SK-N-SH (cell line): ENCODE data around the gene VARS1. TPM values are rescaled to one million over a fixed set of nuclear protein-coding genes. Genes with fewer than 3 reads are reported as not detected.

Source experiments
- CTCF ChIA-PET: fragments of 300-600, 350-600 bp; formaldehyde crosslinking; extraction: SDS; loops from one replicate; lab custom pipeline; 2021; lab: Yijun Ruan, JAX
- POLR2A ChIA-PET: fragments of 350-600 bp; sonication (Branson Sonifier 250); formaldehyde crosslinking; extraction: SDS; loops from one replicate; lab custom pipeline; 2020; ENCODE audit warnings: antibody characterized with exemption, inconsistent platforms; lab: Yijun Ruan, JAX
- DNase-seq: peaks from one replicate; pipeline ENCODE4 v3.0.0; 2012
- H2AFZ ChIP-seq: fragments of 200-600 bp; sonication (generic); 2 replicates; pipeline ENCODE4 v1.8.1; 2016; ENCODE audit warnings: antibody characterized with exemption, mild to moderate bottlenecking, low read depth
- H3F3A ChIP-seq: fragments of 200-600 bp; sonication (generic); replicated peaks from 2 replicates; pipeline ENCODE3; 2016; ENCODE audit warnings: antibody characterized with exemption, mild to moderate bottlenecking; ENCODE audit not compliant: insufficient read depth
- H3K27ac ChIP-seq, 2 experiments: fragments of 200-500 bp in 1 of 2; fragments of 200-600 bp in 1 of 2; sonication (Bioruptor generic) in 1 of 2; sonication (generic), shearing (Covaris generic) in 1 of 2; 2 replicates each; pipeline versions ENCODE4 v1.5.1 to v1.6.1; 2014 to 2016; ENCODE audit warnings: low read depth in 2 of 2, inconsistent platforms in 1 of 2, low read length in 1 of 2, mild to moderate bottlenecking in 1 of 2, mixed read lengths in 1 of 2
- H3K27me3 ChIP-seq: fragments of 200-600 bp; sonication (generic), shearing (Covaris generic); 2 replicates; pipeline ENCODE4 v1.6.1; 2016; ENCODE audit warnings: mixed run types; ENCODE audit not compliant: insufficient read depth
- H3K36me3 ChIP-seq, 2 experiments: fragments of 200-500 bp in 1 of 2; fragments of 200-600 bp in 1 of 2; sonication (Bioruptor generic) in 1 of 2; sonication (generic) in 1 of 2; replicated peaks in 1 of 2; 2 replicates each; pipeline versions ENCODE3 to v1.5.1; 2014 to 2016; ENCODE audit warnings: low read length in 1 of 2, mild to moderate bottlenecking in 1 of 2; ENCODE audit not compliant: insufficient read depth in 2 of 2, control insufficient read depth in 1 of 2
- H3K4me1 ChIP-seq, 2 experiments: fragments of 200-500 bp in 1 of 2; fragments of 200-600 bp in 1 of 2; sonication (Bioruptor generic) in 1 of 2; sonication (generic), shearing (Covaris generic) in 1 of 2; 2 replicates each; pipeline versions ENCODE4 v1.5.1 to v1.6.1; 2014 to 2016; ENCODE audit warnings: low read depth in 1 of 2, low read length in 1 of 2, mixed run types in 1 of 2; ENCODE audit not compliant: insufficient read depth in 2 of 2, control insufficient read depth in 1 of 2
- H3K4me2 ChIP-seq: fragments of 200-600 bp; sonication (generic), shearing (Covaris generic); 2 replicates; pipeline ENCODE4 v1.6.1; 2017; ENCODE audit warnings: mixed run types
- H3K4me3 ChIP-seq, 2 experiments: fragments of 200-500 bp in 1 of 2; fragments of 200-600 bp in 1 of 2; sonication (Bioruptor generic) in 1 of 2; sonication (generic), shearing (Covaris generic) in 1 of 2; 2 replicates each; pipeline versions ENCODE4 v1.5.1 to v1.8.1; 2014 to 2016; ENCODE audit warnings: low read depth in 2 of 2, inconsistent platforms in 1 of 2, low read length in 1 of 2, mild to moderate bottlenecking in 1 of 2, mixed read lengths in 1 of 2, moderate library complexity in 1 of 2
- H3K79me2 ChIP-seq: fragments of 200-600 bp; sonication (generic); 2 replicates; pipeline ENCODE4 v1.8.1; 2017; ENCODE audit warnings: mild to moderate bottlenecking; ENCODE audit not compliant: insufficient read depth
- H3K9ac ChIP-seq: fragments of 200-600 bp; sonication (generic); 2 replicates; pipeline ENCODE4 v1.6.1; 2017; ENCODE audit warnings: mixed run types
- H3K9me2 ChIP-seq: fragments of 200-600 bp; sonication (generic); 2 replicates; pipeline ENCODE4 v1.6.1; 2017; ENCODE audit warnings: mixed run types
- H3K9me3 ChIP-seq: fragments of 200-600 bp; sonication (generic); 2 replicates; pipeline ENCODE4 v1.6.1; 2017; ENCODE audit warnings: mixed run types, mild to moderate bottlenecking, moderate library complexity
- H4K20me1 ChIP-seq: fragments of 200-600 bp; sonication (generic); 2 replicates; pipeline ENCODE4 v1.6.1; 2017; ENCODE audit warnings: mild to moderate bottlenecking, mixed run types; ENCODE audit not compliant: insufficient read depth
- ELF1 ChIP-seq: IDR thresholded peaks from 2 replicates; pipeline ENCODE4 v1.4.0; 2012
- EP300 ChIP-seq, 2 experiments: IDR thresholded peaks; 2 replicates each; pipeline versions ENCODE4 v1.4.0 to v1.6.1; 2012; ENCODE audit warnings: borderline replicate concordance in 1 of 2, low read depth in 1 of 2, low read length in 1 of 2
- GABPA ChIP-seq: IDR thresholded peaks from 2 replicates; pipeline ENCODE4 v1.4.0; 2012; ENCODE audit warnings: low read depth, mild to moderate bottlenecking
- GATA2 ChIP-seq: sonication (generic); formaldehyde crosslinking; IDR thresholded peaks from 2 replicates; pipeline ENCODE4 v1.5.0; 2020; ENCODE audit warnings: mild to moderate bottlenecking, missing genetic modification reagents
- IRF3 ChIP-seq: fragments of 150-350 bp; IDR thresholded peaks from 2 replicates; pipeline ENCODE4 v1.6.1; 2016; ENCODE audit warnings: mild to moderate bottlenecking, low read depth, low read length
- JUND ChIP-seq: IDR thresholded peaks from 2 replicates; pipeline ENCODE4 v1.4.0; 2012
- MXI1 ChIP-seq: IDR thresholded peaks from 2 replicates; pipeline ENCODE4 v1.6.1; 2012; ENCODE audit warnings: mild to moderate bottlenecking, low read depth, low read length, improper control_type of control experiment
- NRF1 ChIP-seq: IDR thresholded peaks from 2 replicates; pipeline ENCODE4 v1.6.1; 2012; ENCODE audit warnings: low read depth, mild to moderate bottlenecking, low read length
- POLR2AphosphoS5 ChIP-seq: IDR thresholded peaks from 2 replicates; pipeline ENCODE4 v1.6.1; 2012; ENCODE audit warnings: low read depth, low read length
- RAD21 ChIP-seq: IDR thresholded peaks from 2 replicates; pipeline ENCODE4 v1.6.1; 2012; ENCODE audit warnings: mild to moderate bottlenecking, low read length
- RXRA ChIP-seq: IDR thresholded peaks from 2 replicates; pipeline ENCODE4 v1.4.0; 2012; ENCODE audit warnings: low read depth, mild to moderate bottlenecking, borderline replicate concordance
- SIN3A ChIP-seq: IDR thresholded peaks from 2 replicates; pipeline ENCODE4 v1.6.1; 2012; ENCODE audit warnings: low read depth, mild to moderate bottlenecking, low read length, moderate library complexity, borderline replicate concordance
- TAF1 ChIP-seq: IDR thresholded peaks from 2 replicates; pipeline ENCODE4 v1.6.1; 2012; ENCODE audit warnings: low read depth, mild to moderate bottlenecking, low read length, moderate library complexity, borderline replicate concordance
- TCF12 ChIP-seq: IDR thresholded peaks from 2 replicates; pipeline ENCODE4 v1.4.0; 2012
- TEAD4 ChIP-seq: IDR thresholded peaks from 2 replicates; pipeline ENCODE4 v1.4.0; 2012; ENCODE audit warnings: mild to moderate bottlenecking, borderline replicate concordance; ENCODE audit not compliant: insufficient read depth
- ZBTB33 ChIP-seq: IDR thresholded peaks from 2 replicates; pipeline ENCODE4 v1.4.0; 2012; ENCODE audit warnings: low read depth, borderline replicate concordance
- WGBS: methylation state at CpG from one replicate; pipeline ENCODE4 v1.1.6; 2017; ENCODE audit warnings: low lambda C conversion rate; 5-methylcytosine and 5-hydroxymethylcytosine counted together
- polyA plus RNA-seq, 3 experiments: library from polyadenylated mRNA; depleted of rRNA; stranded (reverse); fragments of >200 nt; gene quantifications; 2 replicates each; pipeline ENCODE4 v1.2.3, GENCODE V29; 2012
- TF ChIP-seq, protein P1 (sequence below): IDR thresholded peaks from 2 replicates; pipeline ENCODE4 v1.6.1; 2012; ENCODE audit warnings: mild to moderate bottlenecking, low read depth, low read length, moderate library complexity
- TF ChIP-seq, protein P2 (sequence below): IDR thresholded peaks from 2 replicates; pipeline ENCODE4 v1.4.0; 2012; ENCODE audit warnings: low read depth
- TF ChIP-seq, protein P3 (sequence below): IDR thresholded peaks from 2 replicates; pipeline ENCODE4 v1.4.0; 2012; ENCODE audit warnings: low read depth, borderline replicate concordance

Gene VARS1
- polyA plus RNA-seq, 1 of the 3 experiments (the other 2 are of a cell fraction): 35.1 TPM

DNA sequence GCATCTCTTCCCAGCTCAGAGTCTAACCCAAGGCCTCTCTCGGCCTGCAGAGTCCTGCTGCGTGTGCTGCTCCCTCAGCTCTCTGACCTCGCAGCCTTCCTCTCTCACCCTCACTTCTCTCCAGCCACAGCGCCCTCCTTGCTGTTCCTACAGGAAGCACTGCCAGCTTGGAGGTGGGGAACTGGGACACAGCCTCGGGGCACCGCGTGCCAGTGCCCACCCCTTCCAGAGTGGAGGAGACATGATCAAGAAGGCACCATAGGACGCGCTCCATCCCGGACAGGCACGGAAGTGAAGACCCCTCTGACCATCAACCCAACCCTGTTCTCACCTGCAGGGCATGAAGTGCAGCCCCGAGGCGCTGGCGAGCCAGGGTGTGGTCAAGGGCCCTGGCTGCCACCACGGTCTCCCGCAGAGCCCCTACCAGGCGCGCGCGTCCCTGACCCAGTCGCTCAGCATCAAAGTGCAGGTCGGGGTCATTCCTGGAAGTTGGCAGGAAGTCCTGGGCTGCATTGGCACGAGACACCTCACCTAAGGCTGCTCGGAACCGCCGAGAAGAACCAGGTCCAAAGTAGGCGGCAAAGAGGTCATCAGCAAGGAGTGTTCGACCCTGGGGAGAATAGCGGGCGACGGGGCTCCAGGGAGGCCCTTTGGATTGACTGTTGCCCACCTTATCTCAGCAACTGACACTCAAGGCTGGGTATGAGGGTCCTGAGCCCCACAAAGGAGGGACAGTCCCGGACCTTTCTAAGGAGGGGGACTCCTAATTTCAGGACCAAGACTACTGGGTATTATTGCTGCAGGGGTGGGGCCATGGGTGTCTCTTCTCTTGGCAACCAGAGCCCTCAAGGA lies 19.7 kb downstream of the VARS1 start:
- Histone ChIP-seq H3F3A (peaks cover 3% of the 10 kb centered on the region), H3K27me3 (no peaks in the 10 kb centered on the region), H3K9ac (no peak overlapping the region), H3K4me3 (no peak overlapping the region), H2AFZ (no peak overlapping the region), H3K4me1 (peaks cover 9 to 10% of the 10 kb centered on the region in 2 experiments; a peak in 2 of 4 replicates), H3K36me3 (peaks cover 0 to 22% of the 10 kb centered on the region in 2 experiments), H3K27ac (no peak overlapping the region), H3K9me2 (no peaks in the 10 kb centered on the region), H3K9me3 (no peaks in the 10 kb centered on the region), H3K4me2 (no peak overlapping the region), H3K79me2 (no peaks in the 10 kb centered on the region), H4K20me1 (no peaks in the 10 kb centered on the region)
- TF ChIP-seq ELF1: no peak
- TF ChIP-seq, protein P1, sequence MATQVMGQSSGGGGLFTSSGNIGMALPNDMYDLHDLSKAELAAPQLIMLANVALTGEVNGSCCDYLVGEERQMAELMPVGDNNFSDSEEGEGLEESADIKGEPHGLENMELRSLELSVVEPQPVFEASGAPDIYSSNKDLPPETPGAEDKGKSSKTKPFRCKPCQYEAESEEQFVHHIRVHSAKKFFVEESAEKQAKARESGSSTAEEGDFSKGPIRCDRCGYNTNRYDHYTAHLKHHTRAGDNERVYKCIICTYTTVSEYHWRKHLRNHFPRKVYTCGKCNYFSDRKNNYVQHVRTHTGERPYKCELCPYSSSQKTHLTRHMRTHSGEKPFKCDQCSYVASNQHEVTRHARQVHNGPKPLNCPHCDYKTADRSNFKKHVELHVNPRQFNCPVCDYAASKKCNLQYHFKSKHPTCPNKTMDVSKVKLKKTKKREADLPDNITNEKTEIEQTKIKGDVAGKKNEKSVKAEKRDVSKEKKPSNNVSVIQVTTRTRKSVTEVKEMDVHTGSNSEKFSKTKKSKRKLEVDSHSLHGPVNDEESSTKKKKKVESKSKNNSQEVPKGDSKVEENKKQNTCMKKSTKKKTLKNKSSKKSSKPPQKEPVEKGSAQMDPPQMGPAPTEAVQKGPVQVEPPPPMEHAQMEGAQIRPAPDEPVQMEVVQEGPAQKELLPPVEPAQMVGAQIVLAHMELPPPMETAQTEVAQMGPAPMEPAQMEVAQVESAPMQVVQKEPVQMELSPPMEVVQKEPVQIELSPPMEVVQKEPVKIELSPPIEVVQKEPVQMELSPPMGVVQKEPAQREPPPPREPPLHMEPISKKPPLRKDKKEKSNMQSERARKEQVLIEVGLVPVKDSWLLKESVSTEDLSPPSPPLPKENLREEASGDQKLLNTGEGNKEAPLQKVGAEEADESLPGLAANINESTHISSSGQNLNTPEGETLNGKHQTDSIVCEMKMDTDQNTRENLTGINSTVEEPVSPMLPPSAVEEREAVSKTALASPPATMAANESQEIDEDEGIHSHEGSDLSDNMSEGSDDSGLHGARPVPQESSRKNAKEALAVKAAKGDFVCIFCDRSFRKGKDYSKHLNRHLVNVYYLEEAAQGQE: no peak
- no peak for TF ChIP-seq IRF3
- no peak for TF ChIP-seq ZBTB33
- TF ChIP-seq MXI1: no peak
- TF ChIP-seq RXRA: no peak
- TF ChIP-seq POLR2AphosphoS5: no peak
- TF ChIP-seq, protein P2, sequence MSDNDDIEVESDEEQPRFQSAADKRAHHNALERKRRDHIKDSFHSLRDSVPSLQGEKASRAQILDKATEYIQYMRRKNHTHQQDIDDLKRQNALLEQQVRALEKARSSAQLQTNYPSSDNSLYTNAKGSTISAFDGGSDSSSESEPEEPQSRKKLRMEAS: no peak
- TF ChIP-seq JUND: no peak
- no peak for TF ChIP-seq EP300 (IDR thresholded peaks at IDR 0.05; ENCODE audit: borderline replicate concordance in 1 of 2, low read depth in 1 of 2, low read length in 1 of 2)
- no peak for TF ChIP-seq NRF1
- TF ChIP-seq, protein P3, sequence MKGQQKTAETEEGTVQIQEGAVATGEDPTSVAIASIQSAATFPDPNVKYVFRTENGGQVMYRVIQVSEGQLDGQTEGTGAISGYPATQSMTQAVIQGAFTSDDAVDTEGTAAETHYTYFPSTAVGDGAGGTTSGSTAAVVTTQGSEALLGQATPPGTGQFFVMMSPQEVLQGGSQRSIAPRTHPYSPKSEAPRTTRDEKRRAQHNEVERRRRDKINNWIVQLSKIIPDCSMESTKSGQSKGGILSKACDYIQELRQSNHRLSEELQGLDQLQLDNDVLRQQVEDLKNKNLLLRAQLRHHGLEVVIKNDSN: no peak
- TF ChIP-seq TAF1: no peak
- no peak for TF ChIP-seq RAD21
- TF ChIP-seq TCF12: no peak
- TF ChIP-seq TEAD4: no peak
- TF ChIP-seq GABPA: no peak
- no peak for TF ChIP-seq SIN3A
- no peak for TF ChIP-seq GATA2 (CRISPR knock-in tag)
- CTCF ChIA-PET: interaction anchor here (0.8 to 9.9 kb wide), 4 partner anchors 10 to 54 kb away, joined by 3 to 62 read pairs (median 6); no protein-coding TSS in a partner anchor
- WGBS: 94% methylated on average over 19 of the region's 32 CpGs
- no peak for DNase-seq
- POLR2A ChIA-PET: interaction anchor here (1.2 kb wide), 1 partner anchor 40 kb away, joined by 3 read pairs; the partner anchor contains the start of gene CLIC1
